ENCODE data around the gene TEX29. TPM values are rescaled to one million over a fixed set of nuclear protein-coding genes. Genes with fewer than 3 reads are reported as not detected.

The TEX29 gene
- total RNA-seq, 3 donors from 2014 or later (not counting 1 experiment from before 2014, with no cell fraction given): not detected

DNA sequence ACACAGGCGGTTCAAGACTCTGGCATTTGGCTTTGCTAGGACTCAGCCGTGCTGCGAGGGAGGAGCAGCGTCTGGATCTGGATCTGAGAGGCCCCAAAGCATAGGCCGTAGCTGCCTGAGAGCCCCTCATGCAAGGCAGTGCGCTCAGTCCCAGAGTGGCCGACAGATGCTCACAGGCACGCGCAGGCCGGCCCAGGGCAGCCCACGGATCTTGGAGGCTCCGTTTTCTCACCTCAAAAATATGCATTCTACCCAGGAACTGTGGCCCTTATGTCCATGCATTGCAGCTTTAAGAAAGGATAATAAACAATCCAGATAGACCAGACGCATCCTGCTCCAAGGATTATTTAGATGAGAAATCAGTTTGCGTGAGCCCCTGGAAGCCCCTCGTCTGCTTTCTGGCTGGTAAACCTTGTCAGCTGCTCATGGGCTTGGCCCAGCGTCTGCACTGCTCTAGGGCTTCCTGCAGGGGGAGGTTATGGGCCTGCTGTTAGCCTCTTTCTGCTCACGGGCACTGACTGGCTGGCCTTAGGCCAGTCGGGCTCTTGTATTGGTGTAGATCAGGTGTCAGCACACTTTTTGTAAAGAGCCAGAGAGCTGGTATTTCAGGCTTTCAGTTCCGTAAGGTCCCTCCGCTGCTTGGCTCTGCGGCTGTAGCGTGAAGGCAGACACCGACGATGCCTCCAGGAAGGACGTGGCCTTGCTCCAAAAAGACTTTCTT, 24.2 kb downstream of the TEX29 start:
- no peak overlapping the region for H3K27ac ChIP-seq (ENCODE audit: low read length)
- H3K9me3 ChIP-seq (ENCODE audit: control insufficient read depth, insufficient read depth, low read length): no peaks in the 10 kb centered on the region
- no peak for TF ChIP-seq CTCF (IDR thresholded peaks at IDR 0.05)
- DNase-seq (no peak), ATAC-seq (no peak)
- intact Hi-C loops (cut with micrococcal nuclease): no loop called here
- H3K4me1 ChIP-seq (ENCODE audit: control insufficient read depth, insufficient read depth, low read length): no peaks in the 10 kb centered on the region
- H3K36me3 Mint-ChIP-seq: no peaks in the 10 kb centered on the region
- H3K27me3 Mint-ChIP-seq (ENCODE audit: low read depth in 2 of 2): no peaks in the 10 kb centered on the region
- no peaks in the 10 kb centered on the region for H3K36me3 ChIP-seq (ENCODE audit: control insufficient read depth, insufficient read depth, low read length)
- H3K4me3 ChIP-seq (ENCODE audit: low read length): no peak overlapping the region
- 90% methylated on average over 25 of the region's 25 CpGs for WGBS (ENCODE audit: insufficient coverage)
- H3K4me3 Mint-ChIP-seq: no peak overlapping the region
- no peak overlapping the region for H3K27ac Mint-ChIP-seq
- H3K9me3 Mint-ChIP-seq: no peaks in the 10 kb centered on the region
- no peaks in the 10 kb centered on the region for H3K27me3 ChIP-seq (ENCODE audit: control insufficient read depth, insufficient read depth, low read length)
- H3K4me1 Mint-ChIP-seq: peaks cover 0 to 6% of the 10 kb centered on the region in 2 donors

GRCh38 chr13:111345682-111346081, 25.2 kb downstream of the TEX29 start:
- H3K27me3 ChIP-seq (ENCODE audit: control insufficient read depth, insufficient read depth, low read length): no peaks in the 10 kb centered on the region
- DNase-seq (no peak), ATAC-seq (no peak)
- H3K4me1 ChIP-seq (ENCODE audit: control insufficient read depth, insufficient read depth, low read length): no peaks in the 10 kb centered on the region
- H3K9me3 Mint-ChIP-seq: no peaks in the 10 kb centered on the region
- H3K27ac ChIP-seq (ENCODE audit: low read length): no peak overlapping the region
- H3K4me3 Mint-ChIP-seq: no peak overlapping the region
- H3K36me3 ChIP-seq (ENCODE audit: control insufficient read depth, insufficient read depth, low read length): no peaks in the 10 kb centered on the region
- H3K4me1 Mint-ChIP-seq: peaks cover 0 to 6% of the 10 kb centered on the region in 2 donors
- TF ChIP-seq CTCF (IDR thresholded peaks at IDR 0.05): no peak
- no peak overlapping the region for H3K27ac Mint-ChIP-seq
- no peaks in the 10 kb centered on the region for H3K9me3 ChIP-seq (ENCODE audit: control insufficient read depth, insufficient read depth, low read length)
- no peak overlapping the region for H3K4me3 ChIP-seq (ENCODE audit: low read length)
- WGBS (ENCODE audit: insufficient coverage): 90% methylated on average over 11 of the region's 11 CpGs
- intact Hi-C loops (cut with micrococcal nuclease): no loop called here
- H3K36me3 Mint-ChIP-seq: no peaks in the 10 kb centered on the region
- no peaks in the 10 kb centered on the region for H3K27me3 Mint-ChIP-seq (ENCODE audit: low read depth in 2 of 2)

GRCh38 chr13:111346101-111346680, 25.7 kb downstream of the TEX29 start:
- no peaks in the 10 kb centered on the region for H3K4me1 ChIP-seq (ENCODE audit: control insufficient read depth, insufficient read depth, low read length)
- no peak for TF ChIP-seq CTCF (IDR thresholded peaks at IDR 0.05)
- H3K4me3 ChIP-seq (ENCODE audit: low read length): no peak overlapping the region
- peaks cover under 1% of the 10 kb centered on the region for H3K36me3 Mint-ChIP-seq
- DNase-seq (no peak), ATAC-seq (no peak)
- H3K9me3 Mint-ChIP-seq: no peaks in the 10 kb centered on the region
- H3K9me3 ChIP-seq (ENCODE audit: control insufficient read depth, insufficient read depth, low read length): no peaks in the 10 kb centered on the region
- H3K4me1 Mint-ChIP-seq: peaks cover 0 to 6% of the 10 kb centered on the region in 2 donors
- no peaks in the 10 kb centered on the region for H3K36me3 ChIP-seq (ENCODE audit: control insufficient read depth, insufficient read depth, low read length)
- intact Hi-C loops (cut with micrococcal nuclease): no loop called here
- H3K4me3 Mint-ChIP-seq: no peak overlapping the region
- H3K27ac ChIP-seq (ENCODE audit: low read length): no peak overlapping the region
- no peak overlapping the region for H3K27ac Mint-ChIP-seq
- peaks cover 0 to under 1% of the 10 kb centered on the region in 2 donors for H3K27me3 Mint-ChIP-seq (ENCODE audit: low read depth in 2 of 2)
- 84% methylated on average over 20 of the region's 20 CpGs for WGBS (ENCODE audit: insufficient coverage)
- no peaks in the 10 kb centered on the region for H3K27me3 ChIP-seq (ENCODE audit: control insufficient read depth, insufficient read depth, low read length)
